Measurements from ENCODE around the gene TRAPPC2B. TPM values are rescaled to one million over a fixed set of nuclear protein-coding genes. Genes with fewer than 3 reads are reported as not detected.

TRAPPC2B gene
- 8.0 and 11.1 TPM in 2 replicates for total RNA-seq

DNA sequence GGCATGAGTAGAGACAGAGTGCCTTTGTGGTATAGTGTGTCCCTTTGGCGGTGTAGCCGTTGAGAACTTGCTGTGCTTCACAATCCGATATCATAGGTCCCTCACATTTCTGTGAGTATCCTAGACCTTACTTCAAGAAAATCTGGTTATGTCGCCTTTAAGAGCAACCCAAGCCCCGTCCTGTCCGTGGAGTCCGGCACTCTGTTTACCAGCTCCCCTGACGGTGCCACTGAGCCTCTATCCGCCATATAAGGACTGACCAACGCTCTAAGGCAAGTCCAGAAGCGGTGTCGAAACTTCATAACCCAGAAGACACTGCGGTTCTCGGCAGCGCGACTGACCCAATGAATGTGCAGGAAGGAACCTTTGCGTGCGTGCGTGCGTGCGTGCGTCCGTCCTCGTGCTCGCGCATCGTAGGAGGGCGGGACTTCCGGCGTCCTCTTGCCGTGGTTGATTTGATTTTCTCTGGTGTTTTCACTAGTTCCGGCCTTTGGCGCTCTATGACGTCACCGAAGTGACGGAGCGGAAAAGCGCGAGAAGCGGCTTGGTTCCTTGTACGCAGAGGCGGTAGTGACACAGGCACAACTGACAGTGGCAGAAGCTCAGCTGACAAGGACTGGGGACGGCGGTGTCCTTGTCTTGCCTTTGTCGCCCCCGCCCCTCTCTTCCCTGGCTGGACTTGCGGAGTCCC is at the start of gene TRAPPC2B, which contains the start of gene ZNF547:
TRAPPC2B (plus strand) TSS at position 555 of the 691 bp plus-strand sequence. CDS start 1,283 bp downstream, outside the sequence.
ZNF547 (plus strand) TSS at position 555 of the 691 bp plus-strand sequence. CDS start 5,005 bp downstream, outside the sequence.
- peak; percentile 99 to 100 for DNase-seq (ENCODE audit: low read depth in 2 of 2)

DNA sequence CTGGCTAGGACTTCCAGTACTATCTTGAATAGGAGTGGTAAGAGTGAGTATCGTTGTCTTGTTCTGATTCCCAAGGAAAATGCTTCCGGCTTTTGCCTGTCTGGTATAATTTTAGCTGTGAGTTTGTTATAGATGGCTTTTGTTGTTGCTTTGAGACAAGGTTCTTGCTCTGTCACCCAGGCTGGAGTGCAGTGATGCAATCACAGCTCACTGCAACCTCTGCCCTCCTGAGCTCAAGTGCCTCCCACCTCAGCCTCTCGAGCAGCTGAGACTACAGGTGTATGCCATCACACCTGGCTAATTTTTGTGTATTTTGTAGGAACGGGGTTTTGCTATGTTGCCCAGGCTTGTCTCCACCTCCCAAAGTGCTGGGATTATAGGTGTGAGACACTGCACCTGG is 49.2 kb upstream of the TRAPPC2B start:
- no peak for DNase-seq (ENCODE audit: low read depth in 2 of 2)

DNA sequence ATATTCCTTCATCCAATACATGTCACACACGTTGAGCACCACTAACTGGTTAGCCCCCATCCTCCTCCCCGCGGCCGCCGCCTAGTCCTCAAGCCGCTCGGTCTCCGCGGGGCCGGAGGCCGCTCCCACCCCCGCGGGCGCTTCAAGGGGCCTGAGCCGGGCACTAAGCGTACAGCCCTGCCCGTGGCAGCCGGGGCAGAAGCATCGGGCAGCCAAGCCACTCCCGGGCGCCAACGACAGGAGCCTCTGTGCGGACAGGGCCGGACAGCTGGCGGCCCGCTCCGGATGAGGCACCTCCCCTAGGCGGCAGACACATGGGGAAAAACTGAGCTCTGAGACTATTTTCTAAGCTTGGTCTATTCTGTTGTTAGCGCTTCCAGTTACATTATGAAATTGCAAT is 45.8 kb upstream of the TRAPPC2B start:
- no peak for DNase-seq (ENCODE audit: low read depth in 2 of 2)

- DNase-seq (ENCODE audit: low read depth in 2 of 2): no peak
These were observed 43.5 kb upstream of the TRAPPC2B start for GRCh38 chr19:57319869-57320179.

DNA sequence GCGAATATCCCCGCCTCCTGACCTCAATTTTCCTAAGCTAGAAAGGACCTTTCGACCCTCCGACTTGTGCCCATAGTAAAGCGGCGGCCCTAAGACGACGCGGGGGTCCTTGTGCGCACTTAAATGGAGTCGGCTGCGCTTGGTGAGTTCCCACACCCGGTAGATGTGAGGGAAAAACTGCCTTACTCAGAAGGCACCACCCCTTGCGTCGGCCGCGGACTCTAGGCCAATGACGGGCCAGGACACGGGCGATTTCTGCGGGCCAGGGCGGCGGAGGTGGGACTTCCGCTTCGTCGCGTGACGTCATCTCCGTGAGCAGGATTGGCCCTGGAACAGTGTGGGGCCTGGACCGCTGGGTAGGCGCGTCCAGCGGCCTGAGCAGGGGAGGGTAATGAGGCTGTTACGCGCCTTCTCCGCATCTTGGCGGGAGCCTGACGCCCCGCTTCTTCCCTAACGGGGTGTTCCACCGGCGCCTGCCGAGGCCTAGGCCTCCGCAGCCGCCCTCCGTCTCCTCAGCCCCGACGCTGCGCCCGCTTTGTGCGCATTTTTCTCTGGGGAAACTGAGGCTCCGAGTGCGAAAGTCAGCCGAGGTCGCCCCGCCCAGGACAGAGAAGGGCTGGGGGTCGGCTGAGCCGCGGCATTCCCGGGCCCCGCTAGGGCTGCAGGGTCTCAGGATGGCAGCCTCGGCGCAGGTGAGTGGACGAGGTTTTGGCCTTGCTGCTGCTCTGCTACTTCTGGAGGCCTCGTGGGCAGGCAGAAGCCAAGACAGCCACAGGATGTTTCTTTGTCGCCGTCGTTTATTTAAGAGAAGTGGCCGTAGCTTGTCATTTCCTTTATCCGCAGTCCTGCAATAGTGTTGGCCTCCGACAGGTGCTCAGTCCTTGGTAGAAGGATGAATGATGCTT is 42.9 kb upstream of the TRAPPC2B start, which contains the start of gene ZNF543:
ZNF543 (plus strand) TSS at position 293 of the 905 bp plus-strand sequence; CDS start at position 675, 382 bp downstream.
- DNase-seq (ENCODE audit: low read depth in 2 of 2): peak; percentile 91 to 97

GRCh38 chr19:57321116-57321515 is 42.2 kb upstream of the TRAPPC2B start:
- no peak for DNase-seq (ENCODE audit: low read depth in 2 of 2)

GRCh38 chr19:57321751-57322150 is 41.6 kb upstream of the TRAPPC2B start:
- DNase-seq (ENCODE audit: low read depth in 2 of 2): no peak

GRCh38 chr19:57324992-57325391 is 38.4 kb upstream of the TRAPPC2B start:
- DNase-seq (ENCODE audit: low read depth in 2 of 2): no peak

GRCh38 chr19:57327993-57328392 is 35.4 kb upstream of the TRAPPC2B start:
- no peak for DNase-seq (ENCODE audit: low read depth in 2 of 2)

- no peak for DNase-seq (ENCODE audit: low read depth in 2 of 2)
These were observed 29.2 kb upstream of the TRAPPC2B start for GRCh38 chr19:57334191-57334590.

DNA sequence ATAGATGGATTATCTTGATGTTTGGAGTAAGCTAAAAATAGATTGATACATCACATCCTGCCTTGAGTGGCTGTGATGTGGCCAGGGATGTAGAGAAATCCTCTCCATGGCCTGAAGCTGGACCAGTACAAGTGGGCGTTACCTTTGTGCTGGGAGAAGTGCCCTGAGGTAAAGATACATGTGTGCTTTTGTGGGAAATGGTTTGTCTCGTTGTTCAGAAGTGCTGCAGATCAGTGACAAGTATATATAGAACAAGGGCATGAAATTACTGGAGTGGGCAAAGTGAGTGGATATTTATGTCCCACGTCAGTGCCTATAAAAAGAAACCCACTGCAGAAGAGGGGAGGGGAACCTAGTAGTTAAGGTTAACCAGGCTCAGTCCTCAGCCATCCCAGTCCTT is 24.5 kb upstream of the TRAPPC2B start:
- no peak for DNase-seq (ENCODE audit: low read depth in 2 of 2)

GRCh38 chr19:57342582-57342981 is 20.8 kb upstream of the TRAPPC2B start:
- no peak for DNase-seq (ENCODE audit: low read depth in 2 of 2)

DNA sequence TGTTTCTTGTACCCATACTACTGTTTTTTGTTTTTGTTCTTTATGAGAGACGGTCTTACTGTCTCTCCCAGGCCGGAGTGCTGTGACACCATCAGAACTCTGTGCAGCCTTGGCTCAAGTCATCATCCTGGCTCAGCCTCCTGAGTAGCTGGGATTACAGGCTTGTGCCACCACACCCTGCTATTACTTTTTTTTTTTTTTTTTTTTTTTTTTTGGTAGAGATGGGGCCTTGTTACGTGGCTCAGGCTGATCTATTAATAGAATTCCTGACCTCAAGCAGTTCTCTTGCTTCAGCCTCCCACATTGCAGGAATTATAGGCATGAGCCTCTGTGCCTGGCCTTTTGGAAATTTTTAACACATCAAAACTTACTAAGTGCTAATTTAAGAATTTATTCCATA is 15.2 kb upstream of the TRAPPC2B start:
- no peak for DNase-seq (ENCODE audit: low read depth in 2 of 2)

DNA sequence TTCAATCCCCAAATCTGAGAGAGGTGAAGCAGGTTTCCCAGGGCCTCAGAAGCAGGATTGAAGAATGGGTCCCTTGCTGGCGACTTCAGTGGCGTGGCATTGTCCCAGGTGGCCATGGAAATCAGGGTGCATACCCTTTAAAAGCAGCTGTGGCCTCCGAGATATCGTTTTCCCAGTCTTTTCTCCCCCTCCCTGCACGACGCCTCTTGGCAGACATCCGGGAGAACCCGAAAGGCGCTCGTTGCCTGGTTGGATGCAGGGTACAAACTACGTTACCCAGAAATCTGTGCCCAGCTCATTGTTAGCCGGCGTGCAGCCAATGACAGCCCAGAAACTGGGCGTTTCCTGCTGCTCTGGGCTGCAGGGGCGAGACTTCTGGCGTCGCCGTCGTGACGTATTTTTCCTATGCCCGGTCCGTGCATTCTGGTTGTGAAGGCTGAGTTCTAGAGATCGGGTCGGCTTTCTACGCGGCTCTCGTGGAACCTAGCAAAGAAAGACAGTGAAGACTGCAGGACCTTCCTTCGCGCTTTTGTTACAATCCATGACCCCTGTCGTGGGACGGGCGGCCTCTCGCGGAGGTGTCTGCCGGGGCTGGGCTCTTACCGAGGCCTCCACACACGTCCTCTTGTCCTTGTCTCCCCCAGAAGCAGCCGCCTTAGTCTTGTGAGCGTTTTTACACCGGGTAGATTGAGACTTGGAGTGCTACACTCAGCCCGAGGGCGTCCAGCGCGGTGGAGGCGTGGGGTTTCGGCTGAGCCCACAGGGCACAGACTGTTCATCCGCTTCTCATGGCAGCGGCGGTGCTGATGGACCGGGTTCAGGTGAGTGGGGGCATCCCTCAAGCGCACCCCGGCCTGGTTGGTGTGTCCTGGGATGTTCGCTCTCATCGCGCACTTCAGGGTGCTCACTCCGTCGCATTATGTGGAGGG is 12.2 kb upstream of the TRAPPC2B start, which contains the start of gene ZNF304:
ZNF304 (plus strand) TSS at position 395 of the 929 bp plus-strand sequence; CDS start at position 789, 394 bp downstream.
- DNase-seq (ENCODE audit: low read depth in 2 of 2): peak; percentile 87 to 96

DNA sequence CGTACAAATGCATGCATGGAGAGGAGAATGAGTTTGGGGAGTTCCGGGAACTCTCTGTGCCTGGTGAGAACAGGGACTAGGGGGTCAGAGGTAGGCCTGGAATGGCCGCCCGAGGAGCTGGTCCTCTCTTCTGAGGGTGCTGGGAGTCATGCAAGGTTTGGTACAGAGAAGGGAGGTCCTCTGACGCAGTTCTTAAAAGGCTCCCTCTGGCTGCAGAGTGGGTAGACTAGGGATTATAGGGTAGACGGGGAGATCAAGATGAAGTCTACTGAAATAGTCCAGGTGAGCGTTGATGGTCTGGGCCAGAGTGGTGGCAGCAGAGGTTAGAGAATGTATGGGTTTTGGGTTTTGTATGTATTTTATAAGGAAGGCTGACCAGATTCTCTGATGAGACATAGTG is 11.5 kb upstream of the TRAPPC2B start:
- peak in 1 of 2 donors; percentile 2 for DNase-seq (ENCODE audit: low read depth in 2 of 2)

- DNase-seq (ENCODE audit: low read depth in 2 of 2): no peak
These were observed 7.4 kb upstream of the TRAPPC2B start for GRCh38 chr19:57355916-57356315.

DNA sequence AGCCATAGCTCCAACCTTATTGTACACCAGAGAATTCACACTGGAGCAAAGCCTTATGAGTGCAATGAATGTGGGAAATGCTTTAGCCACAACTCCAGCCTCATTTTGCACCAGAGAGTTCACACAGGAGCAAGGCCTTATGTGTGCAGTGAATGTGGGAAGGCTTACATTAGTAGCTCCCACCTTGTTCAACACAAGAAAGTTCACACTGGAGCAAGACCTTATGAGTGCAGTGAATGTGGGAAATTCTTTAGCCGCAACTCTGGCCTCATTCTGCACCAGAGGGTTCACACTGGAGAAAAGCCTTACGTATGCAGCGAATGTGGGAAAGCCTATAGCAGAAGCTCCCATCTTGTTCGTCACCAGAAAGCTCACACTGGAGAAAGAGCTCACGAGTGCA is 5.9 kb upstream of the TRAPPC2B start:
- DNase-seq (ENCODE audit: low read depth in 2 of 2): no peak

DNA sequence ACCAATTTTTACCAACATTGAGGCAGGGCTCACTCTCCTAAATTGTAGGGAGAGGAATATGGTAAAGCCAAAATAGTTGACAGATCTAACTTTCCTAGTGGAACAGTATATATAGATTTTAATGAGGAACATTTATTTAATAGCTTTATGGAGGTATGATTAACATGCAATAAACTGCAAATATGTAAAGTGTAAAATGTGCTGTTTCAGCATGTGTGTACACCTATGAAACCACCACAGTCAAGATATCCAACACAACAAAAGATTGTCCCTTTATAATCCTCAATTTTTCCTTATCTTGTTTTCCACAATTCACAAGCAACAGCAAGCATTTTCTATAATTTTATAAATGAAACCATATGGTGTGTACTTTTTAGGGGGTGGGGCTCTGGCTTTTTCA is 4.1 kb upstream of the TRAPPC2B start:
- no peak for DNase-seq (ENCODE audit: low read depth in 2 of 2)

DNA sequence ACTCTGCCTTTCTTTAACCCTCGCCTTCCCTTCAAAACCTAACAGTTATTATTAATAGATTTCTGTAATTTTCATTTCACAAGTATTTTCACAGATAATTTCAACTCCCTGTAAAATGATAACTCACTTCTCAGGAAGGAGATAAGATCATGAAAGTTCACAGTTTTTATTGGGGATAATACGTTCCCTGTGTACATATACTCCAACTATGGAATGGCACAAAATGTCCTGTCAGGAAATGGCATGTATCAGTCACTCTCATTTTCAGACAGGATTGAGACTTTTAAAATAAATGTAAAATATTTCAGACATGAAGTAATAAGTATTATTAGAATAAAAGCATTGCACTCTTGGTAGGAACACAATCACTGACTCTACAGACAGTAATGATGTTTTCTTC is 932 bp upstream of the TRAPPC2B start:
- no peak for DNase-seq (ENCODE audit: low read depth in 2 of 2)

- peak in 1 of 2 donors; percentile 11 for DNase-seq (ENCODE audit: low read depth in 2 of 2)
These were observed 384 bp downstream of the TRAPPC2B start for GRCh38 chr19:57363688-57364181.

DNA sequence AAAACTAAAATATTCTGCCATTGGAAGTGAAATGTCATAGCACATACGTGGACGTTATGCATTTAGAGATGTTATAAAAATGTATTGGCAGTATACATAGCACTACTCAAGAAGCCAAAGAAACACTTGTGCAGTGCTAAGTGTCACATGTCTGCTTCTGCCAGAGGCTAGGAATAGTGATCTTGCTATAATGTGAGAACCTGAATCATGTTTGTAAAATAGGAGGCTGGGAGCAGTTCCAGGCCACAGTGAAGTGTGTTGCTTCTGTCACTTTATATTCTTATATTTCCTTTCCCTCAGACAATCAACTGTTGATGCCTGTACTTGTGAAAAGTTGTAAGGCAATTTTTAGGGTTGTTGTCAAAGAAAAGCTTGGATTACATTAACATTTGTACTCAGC is 3.4 kb downstream of the TRAPPC2B start:
- no peak for DNase-seq (ENCODE audit: low read depth in 2 of 2)
